NCI-H2227 treated with DMSO at 0.1 percent for 48 hours (cell line): ENCODE data around the gene KRTAP5-8.
"Not testable (repeated sequence)": the region's sequence is repeated elsewhere in the genome, so short reads cannot be mapped to it uniquely, and the experiment has no call there.

Source experiments
- DNase-seq: peaks from one replicate; lab custom pipeline; 2025; lab: John Stamatoyannopoulos, UW

The KRTAP5-8 gene

GRCh38 chr11:71574418-71574817 is 36.6 kb downstream of the KRTAP5-8 start:
- DNase-seq, result no peak

DNA sequence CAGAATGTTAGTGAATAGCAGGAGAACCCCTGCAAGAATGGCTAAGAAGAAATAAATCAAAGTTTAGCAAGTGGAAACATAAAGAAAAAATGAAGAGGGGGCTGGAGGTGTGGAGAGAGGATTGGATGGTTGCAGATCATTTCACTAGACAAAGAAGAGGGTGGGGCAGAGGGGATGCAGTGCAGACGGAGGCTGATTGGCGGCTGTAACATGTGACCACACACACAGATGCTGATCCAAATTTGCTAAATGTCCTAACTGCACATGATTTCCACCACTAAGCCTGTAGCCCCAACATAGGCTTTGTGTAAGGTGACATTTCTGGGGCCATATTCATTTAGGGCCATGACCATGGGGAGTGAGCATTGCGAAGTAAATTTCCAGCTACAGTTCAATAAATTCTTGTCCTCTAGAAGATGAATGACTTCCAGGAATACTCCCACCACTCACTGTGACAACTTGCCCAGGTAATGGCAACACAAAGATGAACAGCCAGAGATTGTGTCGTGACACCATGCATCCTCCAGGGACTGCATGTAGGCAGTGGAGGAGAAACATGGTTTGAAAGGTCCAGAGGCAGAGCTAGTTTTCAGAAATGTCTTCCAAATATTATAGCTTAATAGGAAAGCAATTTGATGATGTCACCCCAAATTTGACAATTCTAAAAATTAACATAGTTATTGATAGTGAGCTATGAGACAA is 38.0 kb downstream of the KRTAP5-8 start:
- DNase-seq, result no peak

GRCh38 chr11:71576688-71577465 is 39.1 kb downstream of the KRTAP5-8 start:
- not testable (repeated sequence) for DNase-seq

DNA sequence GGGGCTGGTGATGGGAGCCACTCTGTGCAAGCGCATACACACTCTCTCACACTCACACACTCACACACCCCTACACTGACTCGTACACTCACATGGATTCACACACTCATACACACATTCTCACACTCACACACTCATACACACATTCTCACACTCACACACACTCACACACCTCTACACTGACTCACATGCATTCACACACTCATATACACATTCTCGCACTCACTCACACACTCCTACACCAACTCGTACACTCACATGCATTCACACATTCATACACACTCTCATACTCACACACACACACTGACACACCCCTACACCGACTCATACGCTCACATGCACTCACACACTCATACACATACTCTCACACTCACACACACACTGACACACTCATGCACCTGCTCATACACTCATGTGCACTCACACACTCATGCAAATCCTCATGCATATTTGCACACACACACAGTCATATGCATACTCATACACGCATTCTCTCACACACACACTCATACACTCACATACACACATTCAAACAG is 39.7 kb downstream of the KRTAP5-8 start:
- no peak for DNase-seq

DNA sequence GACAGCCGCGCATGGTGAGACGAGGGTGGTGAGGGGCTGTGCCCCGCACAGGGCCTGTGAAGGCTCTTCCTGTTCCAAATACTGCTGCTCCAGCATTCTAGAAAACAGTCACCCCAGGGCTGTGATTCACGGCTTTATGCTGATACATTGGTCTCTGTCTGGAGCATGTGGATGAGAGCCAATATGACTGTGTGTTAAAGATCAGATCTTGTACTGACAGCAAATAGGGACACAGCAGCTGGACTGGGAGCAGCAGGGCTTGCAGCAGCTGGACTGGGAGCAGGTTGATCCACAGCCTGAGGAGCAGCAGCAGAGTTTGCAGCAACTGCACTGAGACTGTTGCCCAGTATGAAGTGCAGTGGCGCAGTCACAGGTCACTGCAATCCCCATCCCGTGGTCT is 41.7 kb downstream of the KRTAP5-8 start:
- DNase-seq, result not testable (repeated sequence)

- DNase-seq, result peak; percentile 12
Observed at GRCh38 chr11:71580057-71581003, 42.5 kb downstream of the KRTAP5-8 start.

GRCh38 chr11:71581826-71582225 is 44.0 kb downstream of the KRTAP5-8 start:
- no peak for DNase-seq

DNA sequence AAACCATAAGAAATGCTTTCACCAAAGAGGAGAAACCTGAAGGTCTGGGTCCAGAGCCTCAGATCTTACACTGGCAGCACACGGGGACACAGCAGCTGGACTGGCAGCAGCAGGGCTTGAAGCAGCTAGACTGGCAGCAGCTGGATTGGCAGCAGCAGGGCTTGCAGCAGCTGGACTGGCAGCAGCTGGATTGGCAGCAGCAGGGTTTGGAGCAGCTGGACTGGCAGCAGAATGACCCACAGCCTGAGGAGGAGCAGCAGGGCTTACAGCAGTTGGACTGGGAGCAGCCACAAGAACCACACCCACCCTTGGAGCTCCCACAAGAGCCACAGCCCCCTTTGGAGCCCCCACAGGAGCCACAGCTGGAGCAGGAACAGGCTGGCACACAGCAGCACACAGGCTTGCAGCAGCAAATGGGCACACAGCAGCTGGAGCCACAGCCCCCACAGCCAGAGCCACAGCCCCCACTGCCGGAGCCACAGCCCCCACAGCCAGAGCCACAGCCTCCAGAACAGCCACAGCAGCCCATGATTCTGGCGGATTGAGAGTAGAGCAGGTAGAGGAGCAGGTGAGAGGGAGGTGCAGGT is 44.6 kb downstream of the KRTAP5-8 start, which contains the start of gene KRTAP5-11:
Gene KRTAP5-11, minus strand, starts transcription at position 567 of the 587 bp plus-strand sequence. Its CDS starts 38 bp downstream, at position 529.
- no peak for DNase-seq

- DNase-seq, result not testable (repeated sequence)
Observed at GRCh38 chr11:71582969-71583368, 45.1 kb downstream of the KRTAP5-8 start.

DNA sequence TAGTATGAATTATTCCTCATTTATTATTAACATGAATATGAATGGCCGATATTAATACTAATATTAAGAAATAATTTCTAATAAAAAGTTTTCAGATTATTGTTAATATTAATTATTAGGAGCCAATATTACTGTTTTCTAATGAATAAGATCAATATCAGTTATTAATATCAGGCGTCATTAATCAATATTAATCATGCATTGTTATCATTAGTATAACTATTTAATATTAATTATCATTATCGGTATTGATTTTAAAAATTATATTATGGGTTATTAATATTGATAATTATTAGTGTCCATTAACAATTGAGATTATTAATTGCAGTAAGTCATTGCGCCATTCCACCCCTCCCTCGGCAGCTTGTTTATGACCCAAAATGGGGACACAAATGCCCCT is 47.8 kb downstream of the KRTAP5-8 start:
- not testable (repeated sequence) for DNase-seq

DNA sequence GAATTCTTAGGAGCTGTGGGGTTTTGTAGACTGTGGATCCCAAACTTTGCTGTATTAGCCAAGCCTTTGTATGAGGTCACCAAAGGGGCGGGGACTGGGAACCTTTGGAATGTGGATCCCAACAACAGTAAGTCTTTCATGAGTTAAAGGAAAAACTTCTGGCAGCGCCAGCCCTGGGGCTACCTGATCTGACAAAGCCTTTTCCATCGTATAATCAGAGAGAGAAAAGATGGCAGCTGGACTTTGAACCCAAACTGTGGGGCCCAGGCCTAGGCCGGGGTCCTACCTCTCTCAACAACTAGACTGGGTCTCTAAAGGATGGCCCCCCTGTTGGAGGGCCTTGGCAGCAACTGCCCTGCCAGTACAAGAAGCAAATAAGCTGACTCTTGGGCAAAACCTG is 50.5 kb downstream of the KRTAP5-8 start:
- not testable (repeated sequence) for DNase-seq
